GM12875 (cell line): ENCODE measurements around the gene GPX5.
A peak's percentile ranks its signal among the peaks of the same experiment; 100 is the strongest.

Experiments used
- H3K4me3 ChIP-seq: one replicate; pipeline ENCODE4 v1.5.1; 2011; ENCODE audit warnings: low read depth, low read length, control low read depth
- CTCF ChIP-seq: IDR thresholded peaks from 2 replicates; pipeline ENCODE4 v1.5.1; 2011; ENCODE audit warnings: low read depth, mild to moderate bottlenecking, control low read depth, inconsistent platforms, low read length, moderate library complexity, borderline replicate concordance; ENCODE audit not compliant: insufficient read depth

GPX5 gene

GRCh38 chr6:28534306-28534705 lies 8.6 kb downstream of the GPX5 start:
- no peak overlapping the region for H3K4me3 ChIP-seq
- no peak for TF ChIP-seq CTCF

- H3K4me3 ChIP-seq = no peak overlapping the region
- TF ChIP-seq CTCF = no peak
Measured at GRCh38 chr6:28534875-28535274, 9.2 kb downstream of the GPX5 start.

DNA sequence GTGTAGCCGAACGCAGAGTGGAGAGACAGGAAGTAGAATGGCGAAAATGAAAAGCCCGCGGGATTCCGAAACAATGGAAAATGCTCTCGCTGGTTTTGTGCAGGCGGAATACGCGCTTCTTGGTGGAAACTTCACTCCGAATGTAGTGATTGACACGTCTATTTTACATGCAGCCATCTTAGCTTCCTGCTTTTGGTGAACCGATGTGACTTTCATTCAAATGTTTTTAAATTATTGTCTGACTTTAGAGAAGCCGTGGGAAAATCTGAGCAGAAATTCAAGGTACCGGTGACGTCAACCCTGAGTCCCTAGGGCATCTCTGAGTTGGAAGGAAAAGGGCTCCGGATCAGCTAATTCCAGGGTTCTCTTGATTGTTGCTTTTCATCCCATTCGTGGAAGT lies 11.4 kb downstream of the GPX5 start:
- no peak for TF ChIP-seq CTCF
- no peak overlapping the region for H3K4me3 ChIP-seq

DNA sequence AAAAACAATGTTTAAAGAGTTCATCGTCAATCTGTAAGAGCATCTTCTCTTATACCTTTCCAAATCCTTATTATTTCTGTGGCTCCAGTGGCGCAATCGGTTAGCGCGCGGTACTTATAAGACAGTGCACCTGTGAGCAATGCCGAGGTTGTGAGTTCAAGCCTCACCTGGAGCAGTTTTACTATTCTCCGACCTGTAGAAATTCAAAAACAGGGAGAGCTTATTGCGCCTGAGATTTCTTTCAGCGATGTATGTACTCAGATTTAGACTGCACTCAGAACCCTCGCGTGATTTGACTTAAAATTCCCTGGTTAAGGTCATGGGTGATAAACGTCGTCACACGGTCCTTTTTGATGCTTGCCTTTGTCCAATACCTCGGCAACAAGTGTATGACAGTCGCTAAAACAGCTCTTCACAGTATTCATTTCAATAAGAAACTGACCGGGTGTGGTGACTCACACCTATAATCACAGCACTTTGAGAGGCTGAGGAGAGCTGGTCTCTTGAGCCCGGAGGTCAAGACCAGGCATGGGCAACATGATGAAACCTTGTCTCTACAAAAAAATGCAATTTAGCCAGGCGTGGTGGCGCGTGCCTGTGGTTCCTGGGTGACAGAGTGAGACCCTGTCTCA lies 11.9 kb downstream of the GPX5 start:
- TF ChIP-seq CTCF = no peak
- no peak overlapping the region for H3K4me3 ChIP-seq

DNA sequence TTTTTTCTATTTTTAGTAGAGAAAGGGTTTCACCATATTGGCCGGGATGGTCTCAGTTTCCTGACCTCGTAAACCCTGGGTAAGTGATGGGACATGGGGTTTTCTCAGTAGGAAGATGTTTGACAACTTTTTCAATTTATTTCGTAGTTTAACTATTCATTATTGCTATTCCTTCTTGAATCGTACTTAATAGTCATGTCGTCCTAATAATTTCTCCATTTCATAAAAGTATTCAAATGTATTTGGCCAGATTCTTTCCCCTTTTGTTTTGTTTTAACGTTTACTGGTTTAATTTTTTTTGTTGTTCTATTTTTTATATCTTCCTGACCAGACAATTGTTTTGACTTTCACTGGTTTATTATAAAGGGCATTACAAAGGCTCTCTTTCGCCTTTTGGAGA lies 16.3 kb downstream of the GPX5 start:
- no peak overlapping the region for H3K4me3 ChIP-seq
- TF ChIP-seq CTCF = no peak

- H3K4me3 ChIP-seq = peak overlapping the region; percentile 40
- peak; percentile 61 for TF ChIP-seq CTCF
Measured at GRCh38 chr6:28542440-28543296, 17.0 kb downstream of the GPX5 start.
